Bronchial epithelial cell (primary cell): Measurements from ENCODE around the gene SERINC5. TPM values are rescaled to one million over a fixed set of nuclear protein-coding genes. Genes with fewer than 3 reads are reported as not detected.

Source experiments
- DNase-seq: peaks from one replicate; pipeline ENCODE4 v3.0.0-alpha.2; 2010; ENCODE audit warnings: low read depth
- FAIRE-seq: peaks from 2 replicates; lab custom pipeline; 2011; peaks lifted over from hg19 to GRCh38; lab: Jason Lieb, UNC
- H3K27me3 ChIP-seq: 2 replicates; pipeline ENCODE4 v1.5.1; 2011; ENCODE audit warnings: low read length; ENCODE audit not compliant: control insufficient read depth, insufficient read depth
- H3K36me3 ChIP-seq: 2 replicates; pipeline ENCODE4 v1.5.1; 2011; ENCODE audit warnings: low read length; ENCODE audit not compliant: control insufficient read depth, insufficient read depth
- H3K4me3 ChIP-seq: 2 replicates; pipeline ENCODE4 v1.5.1; 2011; ENCODE audit warnings: mild to moderate bottlenecking, low read depth, low read length, control low read depth
- total RNA-seq: library from RNA; depleted of rRNA; stranded (reverse); fragments of >200 nt; gene quantifications from 2 replicates; pipeline ENCODE4 v1.2.1, GENCODE V29; 2014
- TF ChIP-seq, protein P1 (sequence below): IDR thresholded peaks from 2 replicates; pipeline ENCODE4 v1.5.1; 2011; ENCODE audit warnings: mild to moderate bottlenecking, moderate library complexity, low read length, control low read depth, inconsistent platforms; ENCODE audit not compliant: insufficient read depth, severe bottlenecking

SERINC5 gene
- total RNA-seq, 1 donor from 2014 or later = 33.4 TPM

DNA sequence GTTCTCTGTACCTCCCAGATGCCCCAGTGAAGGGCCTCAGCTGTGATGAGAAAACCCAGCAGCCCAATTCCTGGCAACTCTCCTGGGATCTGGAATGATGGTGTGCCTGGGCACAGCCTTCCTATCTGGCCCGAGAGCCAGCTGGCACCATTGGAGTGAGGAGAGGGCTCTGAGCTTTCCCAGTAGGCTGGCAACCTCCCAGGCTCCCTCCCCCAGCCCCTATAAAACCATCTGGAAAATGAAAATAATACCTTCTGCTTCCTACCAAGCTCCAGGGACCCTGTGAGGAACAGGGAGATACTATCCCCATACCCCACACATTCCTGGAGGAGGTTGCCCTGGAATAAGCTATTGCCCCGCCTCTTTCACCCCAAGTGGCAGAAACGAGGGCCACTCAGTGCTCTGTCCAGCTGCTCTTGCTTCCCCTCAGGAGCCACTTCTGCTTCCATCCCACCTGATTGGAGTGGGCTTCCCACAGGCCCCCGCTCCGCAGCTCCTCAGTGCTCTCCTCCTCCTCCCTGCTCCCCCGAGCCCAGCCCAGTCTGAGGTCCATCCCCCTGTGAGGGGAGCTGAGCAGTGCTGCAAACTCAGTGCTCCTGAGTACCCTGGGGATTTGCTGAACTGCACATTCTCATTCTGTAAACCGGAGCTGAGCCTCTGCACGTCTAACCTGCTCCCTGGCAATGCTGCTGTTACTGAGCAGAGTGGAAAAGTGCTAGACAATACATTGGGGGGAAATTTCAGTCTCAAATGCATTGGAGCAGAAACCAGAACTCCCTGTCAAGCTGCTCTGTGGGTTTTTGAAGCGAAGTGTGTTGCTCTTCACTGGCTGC is 146.0 kb downstream of the SERINC5 start:
- FAIRE-seq = no peak
- H3K36me3 ChIP-seq = no peaks in the 10 kb centered on the region

DNA sequence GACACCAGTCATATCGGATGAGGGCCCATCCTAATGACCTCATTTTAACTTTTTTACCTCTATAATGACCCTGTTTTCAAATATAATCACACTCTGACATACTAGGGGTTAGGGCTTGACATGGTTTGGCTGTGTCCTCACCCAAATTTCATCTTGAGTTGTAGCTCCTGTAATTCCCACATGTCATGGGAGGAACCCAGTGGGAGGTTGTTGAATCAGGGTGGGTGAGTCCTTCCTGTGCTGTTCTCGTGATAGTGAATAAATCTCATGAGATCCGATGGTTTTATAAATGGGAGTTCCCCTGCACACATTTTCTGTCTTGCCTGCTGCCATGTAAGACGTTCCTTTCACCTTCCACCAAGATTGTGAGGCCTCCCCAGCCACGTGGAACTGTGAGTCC is 148.9 kb downstream of the SERINC5 start:
- FAIRE-seq (no peak), DNase-seq (no peak)
- no peak overlapping the region for H3K4me3 ChIP-seq
- H3K36me3 ChIP-seq = no peaks in the 10 kb centered on the region
- TF ChIP-seq, protein P1, sequence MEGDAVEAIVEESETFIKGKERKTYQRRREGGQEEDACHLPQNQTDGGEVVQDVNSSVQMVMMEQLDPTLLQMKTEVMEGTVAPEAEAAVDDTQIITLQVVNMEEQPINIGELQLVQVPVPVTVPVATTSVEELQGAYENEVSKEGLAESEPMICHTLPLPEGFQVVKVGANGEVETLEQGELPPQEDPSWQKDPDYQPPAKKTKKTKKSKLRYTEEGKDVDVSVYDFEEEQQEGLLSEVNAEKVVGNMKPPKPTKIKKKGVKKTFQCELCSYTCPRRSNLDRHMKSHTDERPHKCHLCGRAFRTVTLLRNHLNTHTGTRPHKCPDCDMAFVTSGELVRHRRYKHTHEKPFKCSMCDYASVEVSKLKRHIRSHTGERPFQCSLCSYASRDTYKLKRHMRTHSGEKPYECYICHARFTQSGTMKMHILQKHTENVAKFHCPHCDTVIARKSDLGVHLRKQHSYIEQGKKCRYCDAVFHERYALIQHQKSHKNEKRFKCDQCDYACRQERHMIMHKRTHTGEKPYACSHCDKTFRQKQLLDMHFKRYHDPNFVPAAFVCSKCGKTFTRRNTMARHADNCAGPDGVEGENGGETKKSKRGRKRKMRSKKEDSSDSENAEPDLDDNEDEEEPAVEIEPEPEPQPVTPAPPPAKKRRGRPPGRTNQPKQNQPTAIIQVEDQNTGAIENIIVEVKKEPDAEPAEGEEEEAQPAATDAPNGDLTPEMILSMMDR = no peak
- H3K27me3 ChIP-seq = peaks cover 2% of the 10 kb centered on the region

More for the DNA sequence above, 146.0 kb downstream of the SERINC5 start:
- TF ChIP-seq, protein P1 = no peak
- Histone ChIP-seq H3K27me3 (peaks cover 2% of the 10 kb centered on the region), H3K4me3 (no peak overlapping the region)
- no peak for DNase-seq

DNA sequence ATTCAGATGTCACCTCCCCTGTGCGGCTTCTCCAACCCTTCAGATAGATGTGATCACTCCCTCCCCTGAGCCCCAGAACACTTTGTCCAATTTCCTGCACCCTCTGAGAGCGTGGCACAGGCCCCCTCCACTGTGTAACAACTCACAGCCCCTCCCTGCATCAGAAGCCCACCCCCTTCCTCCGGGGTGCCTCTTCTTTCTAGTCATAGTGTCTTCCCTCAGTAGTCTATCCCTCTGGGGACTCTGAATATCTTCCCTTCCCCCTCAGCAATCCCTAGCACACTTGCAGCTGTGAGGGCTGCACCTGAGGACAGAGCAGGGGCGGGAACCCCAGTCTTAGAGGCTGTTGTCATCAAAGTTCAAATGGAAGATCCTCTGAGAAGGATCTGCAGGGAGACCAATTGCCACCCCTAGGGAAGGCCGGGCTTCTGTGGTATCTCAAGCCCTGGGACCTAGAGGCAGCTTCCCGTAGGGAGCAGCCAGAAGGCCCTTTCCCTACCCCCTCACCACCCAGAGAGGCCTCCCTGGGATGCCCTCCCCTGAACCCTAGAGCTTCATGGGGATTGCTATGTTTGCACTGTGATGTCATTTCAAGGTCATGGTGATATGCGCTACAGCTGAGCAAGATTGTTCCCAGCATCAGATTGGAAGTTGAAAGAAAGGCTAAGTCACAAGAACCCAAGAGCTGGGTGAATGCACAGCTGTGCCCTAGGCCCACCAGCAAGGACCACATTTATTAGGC is 150.0 kb downstream of the SERINC5 start:
- peaks cover 2% of the 10 kb centered on the region for H3K27me3 ChIP-seq
- TF ChIP-seq, protein P1 = no peak
- H3K36me3 ChIP-seq = no peaks in the 10 kb centered on the region
- DNase-seq = no peak
- H3K4me3 ChIP-seq = no peak overlapping the region
- no peak for FAIRE-seq

DNA sequence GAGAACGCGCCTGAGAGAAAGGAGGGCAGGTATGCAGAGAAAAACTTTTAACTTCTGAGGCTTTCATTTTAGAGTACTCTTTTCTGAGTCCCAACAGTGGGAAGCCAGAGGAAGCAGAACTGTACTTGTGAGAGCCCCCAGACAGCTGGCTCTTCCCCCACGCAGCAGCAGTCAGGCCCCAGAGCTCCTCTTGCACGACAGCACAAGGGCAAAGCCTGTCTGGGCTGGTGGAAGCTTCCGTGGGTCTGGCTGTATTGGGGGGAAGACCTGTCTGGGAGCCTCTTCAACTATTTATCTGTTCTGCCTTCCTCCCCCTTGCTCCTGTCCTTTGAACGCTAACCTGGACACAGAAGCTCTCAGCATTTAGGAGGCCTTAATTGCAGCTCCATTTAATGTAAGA is 152.5 kb downstream of the SERINC5 start:
- Histone ChIP-seq H3K36me3 (no peaks in the 10 kb centered on the region), H3K27me3 (no peaks in the 10 kb centered on the region), H3K4me3 (no peak overlapping the region)
- DNase-seq (no peak), FAIRE-seq (no peak)
- TF ChIP-seq, protein P1 = no peak

DNA sequence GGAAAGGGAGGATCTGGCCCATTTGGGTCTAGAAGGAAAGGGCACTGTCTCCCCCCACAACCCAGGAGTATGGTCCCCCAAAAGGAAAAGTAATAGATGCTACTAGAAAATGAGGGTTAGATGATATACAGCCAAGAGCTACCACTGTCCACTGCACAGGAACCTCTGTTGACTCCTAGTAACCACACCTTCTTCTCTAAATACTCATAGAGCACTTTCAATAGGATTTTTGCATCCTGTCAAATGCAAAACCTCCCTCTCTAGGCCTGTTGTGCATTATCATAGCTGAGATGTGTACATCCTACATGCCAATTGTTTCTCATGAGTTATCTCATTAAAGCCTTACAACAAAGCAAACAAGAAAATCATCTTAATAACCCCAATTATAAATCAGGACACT is 153.9 kb downstream of the SERINC5 start:
- no peak for DNase-seq
- Histone ChIP-seq H3K27me3 (no peaks in the 10 kb centered on the region), H3K4me3 (no peak overlapping the region), H3K36me3 (no peaks in the 10 kb centered on the region)
- TF ChIP-seq, protein P1 = no peak
- FAIRE-seq = no peak
